Measurements from ENCODE around the gene HOGA1.

HOGA1 gene

DNA sequence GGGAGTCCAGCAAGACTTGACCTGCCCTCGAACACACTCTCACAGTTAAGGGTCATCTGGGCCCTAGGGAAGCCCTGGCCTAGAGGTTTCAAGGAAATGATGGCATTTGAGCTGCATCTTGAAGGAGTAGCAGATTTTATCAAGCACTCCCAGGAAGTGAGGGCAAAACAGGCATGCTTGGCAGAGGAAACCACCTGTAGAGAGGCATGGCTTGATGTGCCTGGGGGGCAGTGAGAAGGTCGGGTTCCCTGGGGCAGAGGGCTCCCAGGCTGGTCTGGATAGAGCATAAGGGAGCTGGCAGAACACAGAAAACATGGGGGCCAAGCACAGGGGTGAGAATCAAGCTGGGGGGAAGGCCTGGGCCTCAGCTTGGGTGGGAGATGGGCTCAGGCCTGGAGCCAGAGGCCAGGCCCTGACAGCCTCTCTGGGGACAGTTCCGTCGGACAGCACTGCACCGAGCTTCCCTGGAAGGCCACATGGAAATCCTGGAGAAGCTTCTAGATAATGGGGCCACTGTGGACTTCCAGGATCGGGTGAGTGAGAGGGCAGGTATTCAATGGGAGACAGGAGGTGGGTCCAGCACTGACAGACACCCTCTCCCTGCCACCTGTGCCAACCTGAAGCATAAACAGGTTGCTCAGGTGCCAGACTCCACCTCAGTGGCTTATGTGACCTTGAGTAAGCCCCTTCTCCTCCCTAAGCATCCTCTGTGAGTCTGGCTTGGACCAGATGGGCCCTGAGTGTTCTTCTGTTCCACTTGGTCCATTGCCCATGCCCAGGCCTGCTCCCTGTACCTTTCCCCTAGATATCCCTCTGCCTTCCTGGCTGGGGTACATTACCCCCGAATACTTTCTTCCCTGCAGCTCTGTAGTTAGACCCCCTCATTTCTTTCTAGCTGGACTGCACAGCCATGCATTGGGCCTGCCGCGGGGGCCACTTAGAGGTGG is 3.5 kb upstream of the HOGA1 start:
- no peak for DNase-seq

DNA sequence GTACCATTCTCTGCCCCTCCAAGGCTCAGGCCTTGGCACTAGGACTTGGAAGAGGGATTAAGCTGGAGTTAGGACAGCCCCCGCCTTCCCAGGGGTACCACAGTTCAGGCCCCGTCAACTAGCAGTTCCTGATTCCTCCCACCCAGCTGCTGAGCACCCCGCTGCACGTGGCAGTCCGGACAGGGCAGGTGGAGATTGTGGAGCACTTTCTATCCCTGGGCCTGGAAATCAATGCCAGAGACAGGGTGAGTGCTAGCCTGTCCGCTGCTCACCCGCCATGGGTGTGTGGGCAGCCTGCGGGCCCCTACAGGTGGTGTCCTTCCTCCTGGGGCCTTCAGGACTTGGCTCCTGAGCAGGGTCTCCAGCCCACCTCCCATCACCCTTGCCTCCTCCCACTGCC is 2.0 kb upstream of the HOGA1 start:
- DNase-seq, result no peak

DNA sequence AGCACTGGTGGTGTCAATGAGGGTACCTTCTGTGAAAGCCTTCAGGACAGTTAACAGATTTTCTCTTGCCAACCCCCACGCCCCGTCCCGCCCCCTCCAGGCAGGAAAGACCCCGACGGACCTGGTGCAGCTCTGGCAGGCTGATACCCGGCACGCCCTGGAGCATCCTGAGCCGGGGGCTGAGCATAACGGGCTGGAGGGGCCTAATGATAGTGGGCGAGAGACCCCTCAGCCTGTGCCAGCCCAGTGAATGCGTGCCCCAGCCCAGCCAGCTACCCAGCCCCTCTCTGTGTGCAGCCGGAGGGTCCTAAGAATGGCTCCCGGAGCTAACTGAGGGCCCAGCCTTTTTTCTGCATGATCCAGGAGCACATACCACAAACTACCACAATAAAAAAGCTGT is 713 bp upstream of the HOGA1 start:
- no peak for DNase-seq

DNA sequence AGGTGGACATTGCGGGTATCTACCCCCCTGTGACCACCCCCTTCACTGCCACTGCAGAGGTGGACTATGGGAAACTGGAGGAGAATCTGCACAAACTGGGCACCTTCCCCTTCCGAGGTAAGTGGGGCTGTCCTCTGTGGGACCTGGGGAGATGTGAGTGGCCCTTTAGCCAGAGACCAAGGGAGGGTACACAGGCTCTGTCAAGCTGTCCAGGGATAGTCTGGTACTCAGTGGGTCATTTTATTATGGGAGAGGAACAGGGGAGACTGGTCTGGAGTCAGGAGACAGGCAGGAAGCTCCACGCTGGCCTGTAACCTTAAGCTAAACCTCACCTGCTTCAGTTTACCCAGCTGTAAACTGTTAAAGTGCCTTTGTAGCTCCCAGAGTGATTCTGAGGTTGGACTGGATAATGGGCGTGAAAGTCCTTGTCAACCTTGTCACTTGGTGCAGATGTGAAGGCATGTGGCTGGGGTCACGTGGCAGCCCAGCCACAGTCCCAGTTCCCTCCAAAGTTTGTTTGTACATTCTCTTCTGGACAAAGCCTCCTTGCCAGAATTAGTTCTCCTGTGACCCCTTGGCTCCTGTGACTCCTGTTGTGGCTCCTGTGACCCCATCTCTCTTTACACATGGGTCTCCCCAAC is 729 bp downstream of the HOGA1 start:
- DNase-seq, result no peak

DNA sequence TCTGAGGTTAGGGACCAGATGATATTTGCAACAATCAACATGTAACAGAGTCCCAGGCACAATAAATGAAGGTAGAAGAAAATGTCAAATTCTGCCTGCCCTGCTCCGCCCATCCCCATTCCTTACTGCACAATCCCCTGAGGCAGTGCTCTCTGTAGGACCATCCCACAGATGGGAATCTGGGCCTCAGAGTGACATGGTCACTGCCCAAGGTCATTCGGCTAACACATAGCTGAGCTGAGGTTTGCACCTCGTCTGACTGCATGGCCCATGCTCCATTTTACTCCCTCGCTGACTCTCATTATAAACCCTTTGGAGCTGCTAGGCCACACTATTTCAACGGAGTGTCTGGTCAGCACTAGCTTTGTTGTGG is 1.2 kb downstream of the HOGA1 start:
- no peak for DNase-seq

DNA sequence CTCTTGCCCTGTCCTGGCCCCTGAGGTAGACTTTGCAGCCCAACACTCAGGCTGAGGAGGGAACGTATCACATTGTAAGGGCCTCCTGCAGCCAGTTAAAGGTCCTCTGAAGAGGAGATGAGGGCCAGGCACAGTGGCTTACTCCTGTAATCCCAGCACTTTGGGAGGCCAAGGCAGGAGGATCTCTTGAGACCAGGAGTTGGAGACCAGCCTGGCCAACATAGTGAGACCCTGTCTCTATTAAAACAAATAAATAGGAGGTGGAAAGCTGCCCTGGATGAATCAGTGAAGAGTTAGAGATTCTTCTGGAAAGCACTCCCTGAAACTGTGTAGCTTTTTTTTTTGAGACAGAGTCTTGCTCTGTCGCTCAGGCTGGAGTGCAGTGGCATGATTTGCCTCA is 3.0 kb downstream of the HOGA1 start:
- no peak for DNase-seq

DNA sequence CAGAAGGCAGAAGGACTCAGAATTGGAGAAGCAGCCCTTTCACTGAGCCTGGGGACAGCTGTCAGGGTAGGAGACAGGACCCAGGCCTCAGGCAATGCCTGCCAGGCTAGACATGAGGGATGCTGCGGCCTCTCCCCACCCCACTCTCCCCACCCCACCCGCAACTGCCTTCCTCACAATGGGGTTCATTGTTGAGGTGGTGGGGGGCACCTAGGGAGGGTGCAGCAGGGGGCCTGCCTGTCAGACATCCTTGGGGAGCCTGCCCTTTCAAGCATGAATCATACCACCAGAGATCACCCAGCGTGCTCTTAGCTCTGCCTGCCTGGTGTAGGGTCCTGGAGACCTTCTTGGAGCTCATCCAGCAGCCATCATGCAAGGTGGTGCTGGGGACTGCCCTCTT is 5.3 kb downstream of the HOGA1 start, which contains the start of gene C10orf62:
Gene C10orf62 (plus strand): TSS at position 243 of the 400 bp plus-strand sequence. CDS start 177 bp downstream, outside the sequence.
- no peak for DNase-seq

DNA sequence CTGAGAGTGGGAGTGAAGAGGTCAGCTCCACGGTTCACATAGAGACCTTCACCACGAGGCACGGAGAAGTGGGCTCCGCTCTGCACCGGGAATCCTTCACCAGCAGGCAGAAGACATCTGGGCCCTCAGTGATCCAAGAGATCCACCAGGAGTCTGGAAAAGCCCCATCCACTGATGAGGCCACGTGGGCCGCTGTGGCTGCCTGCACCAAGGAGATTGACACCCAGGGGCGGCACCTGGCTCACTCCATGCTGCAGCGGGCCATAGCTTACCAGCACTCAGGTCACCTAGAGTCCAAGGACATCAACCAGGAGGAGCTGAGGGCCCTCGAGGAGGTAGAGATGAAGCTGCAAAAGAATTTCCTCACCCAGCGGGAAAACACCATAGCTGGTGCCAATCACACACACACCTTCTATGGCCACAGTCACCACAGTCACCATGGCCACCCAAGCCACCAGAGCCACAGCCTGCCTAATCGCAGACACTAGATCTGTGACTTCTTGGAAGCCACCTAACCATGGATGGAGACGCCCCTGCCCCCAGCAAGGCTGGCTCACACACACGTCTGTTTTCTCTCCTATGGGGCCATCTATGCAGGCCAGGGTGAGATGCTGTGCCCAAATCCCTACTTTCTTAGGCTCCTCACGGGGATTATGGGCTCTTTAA is 6.0 kb downstream of the HOGA1 start:
- peak; percentile 14 to 20 for DNase-seq

DNA sequence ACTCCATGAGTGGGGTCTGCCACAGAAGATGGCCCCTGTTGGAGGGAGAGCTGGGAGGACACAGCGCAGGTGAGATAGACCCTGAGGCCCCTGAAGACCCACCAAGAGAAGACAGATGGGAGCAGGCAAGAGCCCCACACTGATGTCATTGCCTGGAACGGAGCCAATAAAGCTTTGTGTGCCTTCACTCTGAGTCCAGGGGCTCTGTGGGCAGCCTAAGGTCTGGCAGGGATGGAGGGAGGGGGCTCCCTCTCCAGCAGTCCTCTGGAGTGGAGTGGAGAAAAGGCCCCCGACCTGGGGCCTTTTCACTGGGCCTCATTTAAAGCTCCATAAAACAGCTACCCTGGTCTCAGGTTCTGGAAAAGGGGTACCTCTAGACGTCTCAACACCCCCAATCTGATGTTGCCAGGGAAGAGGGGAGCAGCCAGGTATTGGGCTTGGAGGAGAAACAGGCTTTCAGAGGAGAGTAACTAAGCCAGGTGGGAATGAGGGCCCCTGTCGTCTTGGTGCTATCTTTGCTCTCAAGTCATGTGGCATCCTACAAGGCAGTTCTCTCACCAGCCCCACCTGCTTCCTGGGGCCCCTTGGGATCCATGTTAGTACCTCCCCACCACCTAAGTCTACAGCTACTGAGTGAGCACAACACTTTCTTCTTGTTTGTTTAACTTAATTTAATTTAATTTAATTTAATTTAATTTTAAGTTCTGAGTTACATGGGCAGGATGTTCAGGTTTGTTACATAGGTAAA is 6.7 kb downstream of the HOGA1 start:
- no peak for DNase-seq

DNA sequence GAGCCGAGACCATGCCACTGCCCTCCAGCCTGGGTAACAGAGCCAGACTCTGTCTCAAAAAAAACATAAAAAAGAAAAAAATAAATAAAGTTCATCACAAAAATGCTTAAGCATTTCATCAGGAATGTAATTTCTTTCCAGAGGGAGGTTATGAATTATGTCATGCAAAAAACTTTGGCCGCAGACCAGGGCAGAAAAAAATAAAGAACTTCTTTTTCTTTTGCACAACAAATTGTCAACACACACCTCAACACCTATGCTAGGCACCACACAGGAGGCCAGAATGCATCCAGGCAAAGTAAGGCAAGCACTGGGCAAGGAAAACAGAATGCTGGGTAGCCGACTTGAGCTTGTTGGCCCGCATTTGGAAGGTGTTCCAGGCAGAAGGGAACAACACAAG is 9.2 kb downstream of the HOGA1 start:
- no peak for DNase-seq

DNA sequence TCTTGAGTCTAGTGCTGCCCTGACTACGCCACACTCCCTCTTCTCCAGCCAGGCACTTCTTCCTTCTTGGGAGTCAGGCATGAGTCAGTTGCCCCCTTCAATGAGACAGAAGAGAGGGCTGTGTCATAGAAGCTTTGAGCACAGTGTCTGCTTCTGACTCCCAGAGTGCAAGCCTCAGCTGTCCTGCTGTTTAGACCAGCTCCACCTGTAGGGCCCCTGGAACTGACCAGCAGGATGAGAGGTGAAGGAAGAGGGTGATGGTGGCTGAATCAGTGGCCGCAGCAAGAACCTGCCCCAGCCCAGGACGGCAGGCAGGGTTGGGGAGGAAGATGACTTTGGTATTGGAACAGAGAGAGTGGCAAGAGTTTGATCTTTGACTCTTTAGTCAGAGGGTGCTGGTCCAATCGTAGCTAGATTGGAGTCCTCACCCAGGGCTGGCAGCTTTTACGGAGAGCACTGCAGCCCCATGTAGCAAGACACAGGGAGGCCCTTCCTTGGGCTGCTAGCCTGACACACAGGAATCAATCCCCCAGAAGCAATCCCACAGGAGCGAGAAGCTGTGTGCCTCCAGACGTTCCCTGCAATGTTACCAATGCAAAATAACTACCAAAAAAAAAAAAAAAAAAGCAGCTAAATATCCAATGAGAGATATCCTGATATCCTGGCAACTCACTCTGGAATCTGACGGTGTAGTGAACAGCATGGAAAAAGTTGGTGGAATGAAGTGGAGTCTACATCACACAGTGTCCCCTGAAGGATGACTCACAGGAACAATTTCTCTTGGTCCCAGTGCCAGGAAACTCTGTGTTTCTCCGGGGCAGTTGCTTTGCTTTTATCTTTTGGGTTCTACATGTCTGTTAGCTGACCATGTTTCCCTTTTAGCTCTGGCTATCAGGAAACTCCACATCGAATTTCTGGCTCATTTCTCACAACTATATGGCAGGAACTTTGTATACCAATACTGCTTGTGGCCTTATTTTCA is 12.2 kb downstream of the HOGA1 start:
- DNase-seq, result no peak

DNA sequence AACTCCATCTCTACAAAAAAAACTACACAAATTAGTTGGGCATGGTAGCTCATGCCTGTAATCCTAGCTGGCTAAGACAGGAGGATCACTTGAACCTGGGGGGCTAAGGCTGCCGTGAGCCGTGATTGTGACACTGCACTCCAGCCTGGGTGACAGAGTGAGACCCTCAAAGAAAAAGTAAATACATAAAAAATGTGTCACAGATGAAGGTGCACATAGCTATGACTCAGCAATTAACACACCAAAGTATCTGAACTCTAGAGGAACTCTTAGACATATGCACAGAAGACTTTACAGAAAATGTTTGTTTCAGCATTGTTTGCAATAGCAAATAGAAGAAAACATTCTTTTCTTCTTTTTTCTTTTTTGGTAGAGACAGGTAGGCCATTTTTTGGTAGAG is 13.6 kb downstream of the HOGA1 start:
- DNase-seq, result no peak

DNA sequence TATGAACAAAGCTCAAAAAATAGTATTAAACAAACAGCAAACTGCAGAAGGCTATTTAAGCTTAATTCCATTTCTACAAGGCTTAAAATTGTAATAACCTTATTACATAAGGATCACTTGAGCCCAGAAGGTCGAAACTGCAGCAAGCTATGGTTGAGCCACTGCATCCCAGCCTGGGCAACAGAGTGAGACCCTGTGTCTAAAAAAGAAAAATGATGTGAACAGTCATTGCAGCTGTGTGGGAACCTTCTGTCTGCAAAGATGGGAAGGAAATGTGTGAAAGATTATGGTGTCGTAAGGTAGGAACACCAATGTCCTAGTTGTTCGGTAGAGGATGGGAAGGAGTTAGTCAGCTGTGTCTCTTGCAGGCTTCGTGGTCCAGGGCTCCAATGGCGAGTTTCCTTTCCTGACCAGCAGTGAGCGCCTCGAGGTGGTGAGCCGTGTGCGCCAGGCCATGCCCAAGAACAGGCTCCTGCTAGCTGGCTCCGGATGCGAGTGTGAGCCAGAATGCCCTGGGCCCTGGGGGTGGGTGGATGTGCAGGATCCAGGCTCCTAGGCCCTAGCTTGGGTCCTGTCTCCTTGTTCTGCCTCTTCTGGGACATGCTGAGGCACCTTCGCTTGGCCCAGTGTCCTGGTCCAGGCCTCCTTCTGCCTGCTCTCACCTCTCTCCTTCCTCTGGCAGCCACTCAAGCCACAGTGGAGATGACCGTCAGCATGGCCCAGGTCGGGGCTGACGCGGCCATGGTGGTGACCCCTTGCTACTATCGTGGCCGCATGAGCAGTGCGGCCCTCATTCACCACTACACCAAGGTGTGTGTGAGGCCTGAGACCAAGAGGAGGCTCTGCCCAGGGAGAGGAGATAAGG is 14.4 kb downstream of the HOGA1 start:
- no peak for DNase-seq

DNA sequence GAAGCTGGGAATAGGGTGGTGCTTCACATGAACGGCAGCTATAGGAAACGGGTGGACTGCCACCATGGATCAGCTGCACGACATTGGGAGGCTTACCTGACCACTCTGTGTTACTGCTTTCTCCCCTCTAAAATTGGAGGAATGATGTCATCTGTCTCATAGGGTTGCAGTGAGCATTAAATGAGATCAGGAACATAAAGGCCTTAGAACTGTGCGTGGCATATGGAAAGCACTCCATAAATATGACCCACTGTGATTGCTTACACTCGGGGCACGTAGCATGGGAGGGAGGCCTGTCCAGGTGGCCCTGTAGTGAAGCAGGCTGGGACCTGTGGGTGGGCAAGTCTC is 15.1 kb downstream of the HOGA1 start:
- DNase-seq, result no peak

DNA sequence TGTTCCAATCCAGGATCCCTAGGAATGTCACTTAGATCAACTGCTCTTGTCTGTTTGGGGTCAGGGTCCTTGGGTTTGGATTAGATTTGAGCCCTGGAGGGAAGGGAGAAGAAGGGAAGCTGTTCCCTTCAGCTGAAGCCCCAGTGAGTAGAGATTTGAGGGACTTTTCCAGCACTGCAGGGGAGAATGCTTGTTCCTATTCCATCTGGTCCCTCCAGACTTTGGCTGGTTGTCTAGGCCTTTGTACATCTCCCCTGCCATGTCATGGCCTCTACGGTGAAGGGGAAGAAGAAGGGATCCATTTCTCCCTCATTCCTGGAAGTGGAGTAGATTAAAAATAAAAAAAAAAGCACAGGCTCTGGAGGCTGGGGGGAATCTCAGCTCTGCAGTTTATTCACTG is 16.4 kb downstream of the HOGA1 start:
- DNase-seq, result no peak

DNA sequence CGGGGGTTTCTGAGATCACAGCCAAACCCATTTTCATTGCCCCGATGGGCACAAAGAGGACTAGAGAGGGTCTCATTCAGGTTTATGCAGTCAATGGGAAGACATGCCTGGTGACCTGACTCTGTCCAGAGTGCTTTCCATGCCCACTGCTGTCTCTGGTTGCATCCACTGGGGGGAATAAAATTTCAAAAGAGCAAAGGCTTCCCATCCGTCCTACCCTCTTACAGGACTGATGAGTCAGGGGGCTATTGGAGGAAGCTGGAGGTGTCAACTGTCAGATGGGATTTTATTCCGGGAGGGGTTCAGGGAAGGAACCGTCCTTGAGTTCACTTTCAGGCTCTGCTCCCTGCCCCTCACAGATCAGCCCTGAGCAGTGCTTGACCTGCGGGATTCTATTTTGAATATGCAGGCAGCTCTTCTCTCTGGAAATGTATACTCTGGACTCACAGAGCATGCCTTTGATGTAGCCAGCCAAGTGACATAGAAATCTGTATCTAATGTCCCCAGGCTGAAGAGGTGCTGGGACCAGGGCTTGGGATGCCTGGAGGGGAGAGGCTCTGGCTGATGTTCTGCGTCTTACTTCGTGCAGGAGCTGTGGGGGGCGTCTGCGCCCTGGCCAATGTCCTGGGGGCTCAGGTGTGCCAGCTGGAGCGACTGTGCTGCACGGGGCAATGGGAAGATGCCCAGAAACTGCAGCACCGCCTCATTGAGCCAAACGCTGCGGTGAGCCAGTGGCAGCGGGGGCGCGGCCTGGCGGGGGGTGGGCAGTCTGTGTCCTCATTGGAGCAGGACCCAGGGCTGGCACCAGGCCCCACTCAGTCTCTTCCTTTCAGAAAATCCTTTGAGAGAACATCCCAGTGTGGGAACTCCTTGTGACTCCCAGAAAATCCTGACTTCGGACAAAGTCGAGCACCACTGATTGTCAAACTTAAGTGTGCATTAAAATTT is 17.4 kb downstream of the HOGA1 start:
- no peak for DNase-seq

DNA sequence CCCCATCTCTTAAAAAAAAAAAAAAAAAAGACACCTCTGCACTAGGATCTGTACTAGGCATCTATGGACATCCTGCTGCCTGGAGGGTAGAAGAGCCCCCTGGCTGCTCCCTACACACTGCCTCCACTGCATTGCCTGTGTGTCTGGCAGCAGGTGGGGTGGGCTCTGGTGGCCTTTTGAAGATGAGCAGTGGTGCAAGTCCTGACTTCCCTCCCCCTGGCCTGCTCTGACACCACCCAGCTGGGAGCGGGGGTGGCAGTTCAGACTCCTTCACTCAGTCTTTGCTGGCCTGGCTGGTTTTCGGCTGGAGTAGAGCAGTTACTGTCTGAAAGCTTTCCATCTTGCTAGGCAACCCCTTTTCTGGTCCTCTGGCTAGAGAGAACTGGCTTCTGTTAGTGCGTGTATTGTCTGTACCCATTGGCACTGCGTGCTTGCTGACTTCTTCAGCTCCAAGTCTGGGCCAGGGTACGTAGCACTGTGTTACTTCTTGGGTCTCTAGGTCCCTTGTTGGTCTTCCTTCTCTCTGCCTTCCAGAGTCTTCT is 23.0 kb downstream of the HOGA1 start:
- no peak for DNase-seq

DNA sequence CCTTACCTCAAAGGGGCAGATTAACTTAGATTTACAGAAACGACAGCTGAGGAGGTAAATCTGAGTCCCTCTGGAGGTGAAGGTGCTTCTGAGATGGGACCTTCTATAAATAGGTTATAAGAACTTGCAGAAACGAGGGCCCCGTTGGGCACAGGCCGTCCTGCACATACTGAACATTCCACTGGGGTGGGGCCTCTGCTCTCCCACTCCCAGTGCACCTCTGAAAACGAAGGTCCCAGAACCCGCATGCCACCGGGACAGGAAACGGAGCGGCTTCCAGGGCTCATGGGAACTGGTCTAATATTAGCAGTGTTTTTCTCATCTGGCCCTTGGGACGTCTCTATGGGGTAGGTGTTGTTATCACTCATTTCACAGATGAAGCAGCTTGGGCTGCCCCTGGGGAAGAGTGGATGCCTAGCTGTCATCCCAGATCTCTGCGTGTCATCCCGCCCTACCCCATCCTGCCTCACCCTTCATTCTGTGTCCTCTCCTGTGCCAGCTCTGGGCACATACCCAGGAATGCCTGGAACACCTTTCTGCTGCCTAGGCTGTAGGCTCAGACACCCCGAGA is 24.9 kb downstream of the HOGA1 start:
- no peak for DNase-seq

DNA sequence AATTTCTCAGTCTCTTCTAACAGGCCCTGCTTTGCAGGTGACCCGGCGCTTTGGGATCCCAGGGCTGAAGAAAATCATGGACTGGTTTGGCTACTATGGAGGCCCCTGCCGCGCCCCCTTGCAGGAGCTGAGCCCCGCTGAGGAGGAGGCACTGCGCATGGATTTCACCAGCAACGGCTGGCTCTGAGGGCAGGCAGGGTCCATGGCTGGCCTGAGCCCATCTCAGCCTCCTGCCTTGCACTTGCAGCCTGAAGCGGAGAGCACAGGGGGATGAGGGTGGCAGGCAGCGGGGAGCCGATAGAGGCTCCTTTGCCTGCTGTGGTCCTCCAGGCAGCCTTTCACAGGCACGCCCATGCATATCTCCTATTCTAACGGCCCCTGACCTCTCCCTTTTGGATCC is 27.3 kb downstream of the HOGA1 start:
- no peak for DNase-seq
